ENCODE measurements around the gene DUSP7.

The DUSP7 gene

GRCh38 chr3:52086976-52087663 is 30.7 kb upstream of the DUSP7 start:
- no peak for DNase-seq (ENCODE audit: low read depth, low spot score)
- H3K27ac ChIP-seq: no peak overlapping the region

GRCh38 chr3:52086461-52086860 is 30.1 kb upstream of the DUSP7 start:
- H3K27ac ChIP-seq: no peak overlapping the region
- no peak for DNase-seq (ENCODE audit: low read depth, low spot score)

- H3K27ac ChIP-seq: no peak overlapping the region
- DNase-seq (ENCODE audit: low read depth, low spot score): no peak
These were observed 29.4 kb upstream of the DUSP7 start for GRCh38 chr3:52085681-52086282.

GRCh38 chr3:52084954-52085680 is 28.7 kb upstream of the DUSP7 start:
- H3K27ac ChIP-seq: no peak overlapping the region
- no peak for DNase-seq (ENCODE audit: low read depth, low spot score)

- H3K27ac ChIP-seq: no peak overlapping the region
- DNase-seq (ENCODE audit: low read depth, low spot score): no peak
These were observed 28.0 kb upstream of the DUSP7 start for GRCh38 chr3:52084216-52084945.

GRCh38 chr3:52083556-52084087 is 27.3 kb upstream of the DUSP7 start:
- H3K27ac ChIP-seq: no peak overlapping the region
- DNase-seq (ENCODE audit: low read depth, low spot score): no peak

GRCh38 chr3:52082951-52083350 is 26.6 kb upstream of the DUSP7 start:
- no peak for DNase-seq (ENCODE audit: low read depth, low spot score)
- no peak overlapping the region for H3K27ac ChIP-seq

- no peak overlapping the region for H3K27ac ChIP-seq
- no peak for DNase-seq (ENCODE audit: low read depth, low spot score)
These were observed 24.7 kb upstream of the DUSP7 start for GRCh38 chr3:52080830-52081719.

- DNase-seq (ENCODE audit: low read depth, low spot score): no peak
These were observed 23.6 kb upstream of the DUSP7 start for GRCh38 chr3:52079958-52080357.

GRCh38 chr3:52078781-52079560 is 22.6 kb upstream of the DUSP7 start:
- H3K27ac ChIP-seq: no peak overlapping the region
- DNase-seq (ENCODE audit: low read depth, low spot score): no peak

More at GRCh38 chr3:52079958-52080357, 23.6 kb upstream of the DUSP7 start:
- no peak overlapping the region for H3K27ac ChIP-seq

GRCh38 chr3:52077925-52078324 is 21.6 kb upstream of the DUSP7 start:
- H3K27ac ChIP-seq: no peak overlapping the region

GRCh38 chr3:52076896-52077780 is 20.8 kb upstream of the DUSP7 start:
- H3K27ac ChIP-seq: no peak overlapping the region
- DNase-seq (ENCODE audit: low read depth, low spot score): no peak

More at GRCh38 chr3:52077925-52078324, 21.6 kb upstream of the DUSP7 start:
- DNase-seq (ENCODE audit: low read depth, low spot score): no peak

GRCh38 chr3:52073490-52073889 is 17.1 kb upstream of the DUSP7 start:
- no peak overlapping the region for H3K27ac ChIP-seq
- DNase-seq (ENCODE audit: low read depth, low spot score): no peak

- DNase-seq (ENCODE audit: low read depth, low spot score): no peak
These were observed 16.1 kb upstream of the DUSP7 start for GRCh38 chr3:52072471-52072870.

GRCh38 chr3:52072020-52072419 is 15.6 kb upstream of the DUSP7 start:
- H3K27ac ChIP-seq: no peak overlapping the region
- no peak for DNase-seq (ENCODE audit: low read depth, low spot score)

More at GRCh38 chr3:52072471-52072870, 16.1 kb upstream of the DUSP7 start:
- no peak overlapping the region for H3K27ac ChIP-seq

- H3K27ac ChIP-seq: no peak overlapping the region
- no peak for DNase-seq (ENCODE audit: low read depth, low spot score)
These were observed 14.6 kb upstream of the DUSP7 start for GRCh38 chr3:52070724-52071621.

GRCh38 chr3:52069855-52070254 is 13.5 kb upstream of the DUSP7 start:
- DNase-seq (ENCODE audit: low read depth, low spot score): no peak

More at GRCh38 chr3:52069855-52070254, 13.5 kb upstream of the DUSP7 start:
- no peak overlapping the region for H3K27ac ChIP-seq

Data from epithelial cell of prostate (primary cell).